Astrocyte of the hippocampus (primary cell): ENCODE data around the gene ZFAND3.

ENCODE experiments used
- DNase-seq: peaks from one replicate; pipeline ENCODE4 v3.0.0; 2011; ENCODE audit warnings: low read depth, low spot score

The ZFAND3 gene

GRCh38 chr6:38152620-38153019 is 333.1 kb downstream of the ZFAND3 start:
- no peak for DNase-seq

- no peak for DNase-seq
Measured at GRCh38 chr6:38153076-38153797, 333.7 kb downstream of the ZFAND3 start.

- DNase-seq = no peak
Measured at GRCh38 chr6:38153798-38154345, 334.3 kb downstream of the ZFAND3 start.

- no peak for DNase-seq
Measured at GRCh38 chr6:38154731-38155130, 335.2 kb downstream of the ZFAND3 start.

DNA sequence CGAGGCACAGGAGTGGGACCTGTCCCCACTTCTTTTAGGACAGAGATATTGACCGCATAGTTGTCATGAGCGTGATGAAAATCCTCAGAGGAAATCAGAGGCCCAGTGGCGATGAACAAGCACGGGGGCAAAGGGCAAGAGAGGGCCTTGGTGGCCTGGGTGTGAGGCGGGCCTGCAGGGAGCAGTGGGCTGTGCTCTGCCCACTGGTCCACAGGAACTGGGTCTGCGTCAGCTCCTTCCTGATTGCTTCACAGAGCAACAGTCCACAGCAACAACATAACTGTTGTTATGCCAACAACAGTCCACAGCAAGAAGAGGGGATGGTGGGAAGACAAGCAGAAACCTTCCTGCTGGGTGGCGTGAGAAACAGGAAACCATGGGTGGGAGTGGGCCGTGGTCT is 335.6 kb downstream of the ZFAND3 start:
- DNase-seq = no peak

- no peak for DNase-seq
Measured at GRCh38 chr6:38155621-38156204, 336.2 kb downstream of the ZFAND3 start.

- DNase-seq = no peak
Measured at GRCh38 chr6:38156818-38157565, 337.5 kb downstream of the ZFAND3 start.

DNA sequence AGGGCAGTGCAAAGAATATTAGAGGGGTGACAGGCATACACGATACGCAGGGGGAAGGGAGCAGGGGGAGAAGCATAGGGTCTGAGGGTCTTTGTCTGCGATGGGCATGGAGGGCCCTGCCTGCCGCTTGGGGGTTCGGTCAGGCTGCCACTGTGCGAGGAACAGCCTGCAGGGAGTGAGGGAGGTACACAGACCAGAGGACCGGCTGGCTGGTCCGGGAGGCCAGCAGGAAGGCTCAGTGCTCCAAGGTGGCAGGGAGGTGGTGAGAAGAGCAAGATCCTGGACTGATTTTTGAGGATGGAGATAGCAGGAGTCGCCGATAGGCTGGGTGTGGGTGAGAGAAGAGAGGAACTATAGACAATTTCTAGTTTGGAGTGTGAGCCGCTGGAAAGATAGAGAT is 338.4 kb downstream of the ZFAND3 start:
- no peak for DNase-seq

DNA sequence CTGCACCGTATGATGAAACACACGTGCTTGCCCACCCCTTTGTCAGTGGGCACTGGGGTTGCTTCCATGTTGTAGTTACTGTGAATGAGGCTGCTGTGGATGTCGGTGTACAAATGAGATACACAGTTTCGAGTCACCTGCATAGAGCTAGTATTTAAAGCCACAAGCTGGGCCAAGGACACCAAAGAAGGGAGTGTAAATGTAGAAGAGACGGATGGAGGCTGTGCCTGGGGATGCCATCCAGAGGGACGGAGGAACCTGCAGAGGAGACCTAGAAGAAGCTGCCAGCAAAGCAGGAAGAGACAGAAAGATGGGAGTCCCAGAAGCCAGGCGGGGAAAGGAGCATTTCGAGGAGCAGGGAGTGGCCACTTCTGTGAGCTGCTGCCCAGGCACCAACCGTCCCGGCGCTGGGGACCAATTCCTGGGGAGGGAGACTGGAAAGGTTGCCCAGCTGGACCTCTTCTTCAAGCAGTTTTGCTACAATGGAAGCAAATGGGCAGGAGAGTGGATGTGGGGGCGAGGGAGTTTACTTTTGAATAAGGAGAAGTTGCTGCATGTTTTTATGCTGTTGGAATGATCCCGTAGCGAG is 339.3 kb downstream of the ZFAND3 start:
- DNase-seq = no peak

DNA sequence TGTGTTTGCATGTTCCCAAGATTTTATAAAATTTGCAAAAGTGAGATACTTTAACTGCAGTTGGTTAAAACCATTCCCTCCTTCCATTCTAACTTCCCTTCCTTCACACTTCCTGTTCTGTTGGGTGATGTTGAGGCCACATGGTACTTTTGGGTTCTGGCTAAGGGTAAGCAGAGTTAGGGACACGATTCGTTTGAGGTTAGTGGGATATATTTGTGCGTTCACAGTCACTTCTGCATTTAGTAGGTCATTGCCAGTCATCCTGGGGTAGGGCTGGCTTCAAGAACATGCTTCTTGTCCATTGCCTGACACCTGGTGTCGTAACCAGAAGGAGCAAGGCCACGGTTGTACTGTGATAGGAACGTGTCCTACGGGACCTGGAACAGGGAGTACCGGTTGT is 340.1 kb downstream of the ZFAND3 start:
- DNase-seq = no peak

DNA sequence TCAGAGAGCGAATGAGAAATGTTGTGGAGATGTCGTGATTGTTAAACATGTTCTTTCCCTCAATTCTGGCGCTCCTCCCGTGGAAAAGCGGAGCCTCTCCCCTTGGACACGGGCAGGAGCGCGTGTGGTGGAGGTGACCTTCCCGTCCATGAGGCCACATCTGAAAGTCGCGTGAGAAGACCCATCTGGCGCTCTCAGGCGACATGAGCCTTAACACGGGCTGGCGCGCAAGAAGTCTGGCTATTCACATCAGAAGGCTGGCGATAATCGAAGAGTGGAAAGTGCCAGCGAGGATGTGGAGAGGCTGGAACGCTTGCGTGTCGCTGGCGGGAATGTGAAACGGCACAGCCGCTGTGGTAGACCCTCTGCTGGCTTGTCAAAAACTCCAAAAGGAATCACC is 341.3 kb downstream of the ZFAND3 start:
- DNase-seq = no peak

DNA sequence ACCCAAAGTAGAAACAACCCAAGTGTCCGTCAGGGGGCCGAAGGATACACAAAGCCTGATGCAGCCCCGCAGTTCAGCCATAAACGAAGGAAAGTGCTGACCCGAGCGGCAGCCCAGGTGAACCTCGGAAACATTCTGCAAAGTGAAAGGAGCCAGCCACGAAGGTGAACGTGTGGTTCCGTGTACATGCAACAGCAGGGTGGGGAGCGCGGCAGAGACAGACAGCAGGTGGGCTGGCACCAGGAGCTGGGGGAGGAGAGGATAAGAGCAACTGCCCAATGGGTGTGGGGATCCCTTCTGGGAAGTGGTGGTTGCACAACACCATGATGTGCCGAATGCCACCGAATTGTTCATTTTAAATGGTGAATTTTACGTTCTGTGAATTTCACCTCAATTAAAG is 341.8 kb downstream of the ZFAND3 start:
- no peak for DNase-seq

GRCh38 chr6:38161754-38162492 is 342.4 kb downstream of the ZFAND3 start:
- no peak for DNase-seq

GRCh38 chr6:38162493-38163185 is 343.1 kb downstream of the ZFAND3 start:
- DNase-seq = no peak

GRCh38 chr6:38163186-38164130 is 343.9 kb downstream of the ZFAND3 start:
- no peak for DNase-seq

- peak; percentile 20 for DNase-seq
Measured at GRCh38 chr6:38164131-38164481, 344.6 kb downstream of the ZFAND3 start.

DNA sequence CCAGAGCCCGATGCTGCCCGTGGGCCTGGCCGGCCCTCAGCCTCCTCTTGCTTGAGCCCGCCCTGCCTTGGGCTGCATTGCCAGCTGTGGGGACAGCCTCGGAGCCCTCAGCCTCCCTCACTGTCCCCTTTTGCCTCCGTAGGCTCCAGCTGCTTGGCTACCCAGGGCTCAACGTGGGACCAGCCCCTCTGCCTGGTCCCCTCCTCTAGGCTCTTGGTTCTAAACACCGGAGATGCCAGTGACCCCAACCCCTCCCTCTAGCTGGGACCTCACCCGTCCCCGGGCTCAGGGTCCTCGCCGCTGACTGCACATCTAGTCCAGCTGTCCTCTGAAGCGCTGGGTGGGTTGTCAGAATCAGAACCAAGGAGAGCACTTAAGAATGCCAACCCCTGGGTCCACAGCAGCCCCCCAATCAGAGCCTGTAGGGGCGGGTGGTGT is 345.2 kb downstream of the ZFAND3 start:
- no peak for DNase-seq

DNA sequence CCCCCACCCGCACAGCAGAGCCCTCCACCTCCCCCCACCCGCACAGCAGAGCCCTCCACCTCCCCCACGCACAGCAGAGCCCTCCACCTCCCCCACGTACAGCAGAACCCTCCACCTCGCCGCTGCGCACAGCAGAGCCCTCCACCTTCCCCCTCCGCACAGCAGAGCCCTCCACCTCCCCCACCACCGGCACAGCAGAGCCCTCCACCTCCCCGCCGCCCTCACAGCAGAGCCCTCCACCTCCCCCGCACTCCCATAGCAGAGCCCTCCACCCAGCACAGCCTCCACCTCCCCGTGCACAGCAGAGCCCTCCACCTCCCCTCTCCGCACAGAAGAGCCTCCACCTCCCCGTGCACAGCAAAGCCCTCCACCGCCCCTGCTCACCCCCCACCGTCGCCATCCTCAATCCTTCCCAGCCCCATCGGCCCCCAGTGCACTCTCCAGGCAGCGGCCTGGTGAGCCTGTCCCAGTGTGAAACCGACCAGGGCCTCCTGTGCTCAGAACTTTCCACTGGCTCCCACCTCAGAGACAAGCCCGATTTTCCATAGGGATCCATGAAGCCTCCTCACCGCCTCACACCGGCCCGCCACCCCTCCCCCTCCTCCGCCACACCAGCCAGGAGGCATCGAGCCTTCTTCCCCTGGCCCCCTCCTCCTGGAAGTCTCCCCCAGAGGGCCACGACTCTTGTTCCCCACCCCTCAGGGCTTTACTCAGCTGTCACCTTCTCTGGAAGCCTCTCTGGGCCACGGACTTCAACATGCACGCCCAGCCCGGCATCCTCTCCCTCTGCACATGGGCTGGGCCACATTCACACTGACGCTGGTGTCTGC is 347.1 kb downstream of the ZFAND3 start:
- DNase-seq = no peak

DNA sequence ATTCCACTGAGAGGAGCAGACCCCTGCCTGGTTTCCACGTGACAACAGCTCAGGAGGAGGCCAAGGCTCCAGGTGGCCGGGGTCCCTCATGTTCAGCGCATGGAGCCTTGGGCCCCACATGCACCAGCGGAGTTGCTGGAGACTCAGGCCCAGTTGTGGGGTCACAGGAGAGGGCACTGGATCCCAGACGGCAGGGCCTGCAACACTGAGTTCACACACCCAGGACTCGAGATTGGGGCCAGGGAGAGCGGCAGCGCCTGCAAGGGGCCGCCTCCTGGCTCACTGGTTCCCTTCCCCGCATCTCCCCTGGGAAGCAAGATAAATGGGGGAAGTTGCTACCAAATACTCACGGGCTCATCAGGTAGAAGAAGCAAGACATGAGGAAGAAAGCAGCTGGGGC is 348.1 kb downstream of the ZFAND3 start:
- DNase-seq = no peak
